ENCODE data around the gene DDO.

DDO gene

DNA sequence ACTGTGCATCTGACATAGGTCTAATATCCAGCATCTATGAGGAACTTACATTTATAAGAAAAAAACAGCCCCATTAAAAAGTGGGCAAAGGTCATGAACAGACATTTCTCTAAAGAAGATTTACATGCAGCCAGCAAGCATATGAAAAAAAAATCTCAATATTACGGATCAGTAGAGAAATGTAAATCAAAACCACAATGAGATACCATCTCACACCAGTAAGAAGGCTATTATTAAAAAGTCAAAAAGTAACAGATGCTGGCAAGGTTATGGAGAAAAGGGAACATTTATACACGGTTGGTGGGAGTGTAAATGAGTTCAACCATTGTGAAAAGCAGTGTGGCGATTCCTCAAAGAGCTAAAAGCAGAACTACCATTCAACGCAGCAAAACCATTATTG, 70.3 kb downstream of the DDO start:
- no peak for DNase-seq (ENCODE audit: low read depth, low spot score)

DNA sequence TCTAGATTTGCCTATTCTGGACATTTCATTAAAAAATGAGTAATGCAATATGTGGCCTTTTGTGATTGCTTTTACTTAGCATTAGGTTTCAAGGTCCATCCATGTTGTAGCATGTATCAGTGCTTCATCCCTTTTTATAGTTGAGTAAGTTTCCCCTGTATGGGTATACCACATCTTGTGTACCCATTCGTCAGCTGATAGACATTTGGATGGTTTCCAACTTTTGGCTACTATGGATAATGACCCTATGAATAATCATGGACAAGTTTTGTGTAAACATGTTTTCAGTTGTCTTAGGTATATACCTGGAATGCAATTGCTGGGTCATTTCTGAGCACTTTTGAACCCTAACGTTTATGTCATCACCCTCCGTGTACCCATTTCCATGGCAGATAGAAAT, 72.6 kb downstream of the DDO start:
- no peak for DNase-seq (ENCODE audit: low read depth, low spot score)

Measured in smooth muscle cell of the brain vasculature (primary cell).